Measurements from ENCODE around the gene PTPRH.

- TF ChIP-seq CTCF (IDR thresholded peaks at IDR 0.05) (no peak), EZH2 (IDR thresholded peaks at IDR 0.05; ENCODE audit: borderline replicate concordance, insufficient read depth, low read depth, low read length, poor library complexity, severe bottlenecking) (no peak)
These were observed 3.1 kb upstream of the PTPRH start for GRCh38 chr19:55212447-55212846.

All from B cell (primary cell).